ENCODE measurements around the gene NRP1. TPM values are rescaled to one million over a fixed set of nuclear protein-coding genes. Genes with fewer than 3 reads are reported as not detected.

The NRP1 gene
- total and polyA plus RNA-seq, 12 donors = 45.3 to 229 (median 157) TPM

DNA sequence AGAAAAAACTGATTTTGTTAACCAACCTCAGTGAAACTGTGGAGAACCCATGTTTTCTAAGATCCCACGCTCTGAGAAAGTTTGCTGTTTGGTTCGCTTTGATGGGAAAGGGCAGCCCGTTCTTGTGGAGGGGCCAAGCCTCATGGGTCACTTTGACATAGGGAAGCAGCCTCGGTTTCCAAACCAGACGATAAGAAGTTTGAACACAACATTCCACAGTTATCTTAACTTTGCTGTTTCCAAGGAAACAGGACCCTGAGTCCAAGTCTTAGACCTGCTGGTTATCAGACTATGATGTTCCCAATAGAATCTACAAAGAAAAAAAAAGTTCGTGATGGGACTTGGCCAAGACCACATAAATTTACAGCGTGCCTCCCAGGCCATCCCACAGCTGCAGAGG lies 182.3 kb downstream of the NRP1 start:
- 53 to 64% methylated on average over 7 of the region's 7 CpGs for WGBS, 2 donors
- peak; percentile 32 to 68 for DNase-seq
- ATAC-seq = peak; percentile 41 to 83 (median 74)
- Histone ChIP-seq H3K27me3 (no peaks in the 10 kb centered on the region), H3K9me3 (peaks cover 0 to 5% (median 0%) of the 10 kb centered on the region in 11 donors), H3K27ac (peak overlapping the region; percentile 19 to 85 (median 75)), H3K4me3 (no peak overlapping the region), H3K36me3 (no peaks in the 10 kb centered on the region), H3K4me1 (peaks cover 2 to 59% (median 18%) of the 10 kb centered on the region in 9 donors)
- intact Hi-C loops (cut with DNase I) = loop anchor here in 4 of 10 donors (5.0 to 10.0 kb wide), 3 partner anchors 40 to 357 kb away; no protein-coding TSS in a partner anchor
- TF ChIP-seq, protein P1, sequence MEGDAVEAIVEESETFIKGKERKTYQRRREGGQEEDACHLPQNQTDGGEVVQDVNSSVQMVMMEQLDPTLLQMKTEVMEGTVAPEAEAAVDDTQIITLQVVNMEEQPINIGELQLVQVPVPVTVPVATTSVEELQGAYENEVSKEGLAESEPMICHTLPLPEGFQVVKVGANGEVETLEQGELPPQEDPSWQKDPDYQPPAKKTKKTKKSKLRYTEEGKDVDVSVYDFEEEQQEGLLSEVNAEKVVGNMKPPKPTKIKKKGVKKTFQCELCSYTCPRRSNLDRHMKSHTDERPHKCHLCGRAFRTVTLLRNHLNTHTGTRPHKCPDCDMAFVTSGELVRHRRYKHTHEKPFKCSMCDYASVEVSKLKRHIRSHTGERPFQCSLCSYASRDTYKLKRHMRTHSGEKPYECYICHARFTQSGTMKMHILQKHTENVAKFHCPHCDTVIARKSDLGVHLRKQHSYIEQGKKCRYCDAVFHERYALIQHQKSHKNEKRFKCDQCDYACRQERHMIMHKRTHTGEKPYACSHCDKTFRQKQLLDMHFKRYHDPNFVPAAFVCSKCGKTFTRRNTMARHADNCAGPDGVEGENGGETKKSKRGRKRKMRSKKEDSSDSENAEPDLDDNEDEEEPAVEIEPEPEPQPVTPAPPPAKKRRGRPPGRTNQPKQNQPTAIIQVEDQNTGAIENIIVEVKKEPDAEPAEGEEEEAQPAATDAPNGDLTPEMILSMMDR (IDR thresholded peaks at IDR 0.05) = no peak

DNA sequence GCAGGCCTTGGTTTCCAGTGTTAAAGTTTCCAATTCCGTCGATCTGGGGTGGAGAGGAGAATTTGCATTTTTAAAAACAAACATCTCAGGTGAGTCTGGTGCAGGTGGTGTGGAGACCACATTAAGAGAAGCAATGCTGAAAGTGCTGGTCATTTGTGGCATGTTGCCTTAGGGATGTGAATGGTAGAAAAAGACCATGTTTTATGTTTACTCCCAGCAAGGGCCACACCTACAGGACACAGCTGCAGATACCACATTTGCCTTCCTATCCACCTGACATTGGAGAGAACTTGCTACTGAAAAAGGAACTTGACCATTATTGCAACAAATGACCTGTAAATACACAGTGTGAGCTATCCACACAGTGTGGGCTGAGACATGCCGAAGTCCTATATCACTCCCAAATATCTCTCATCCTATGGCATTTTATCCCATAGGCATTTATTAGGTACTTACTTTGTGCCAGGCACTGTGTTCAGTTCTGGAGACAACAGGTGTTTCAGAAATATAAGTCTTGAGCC lies 183.1 kb downstream of the NRP1 start:
- H3K36me3 ChIP-seq = no peaks in the 10 kb centered on the region
- DNase-seq = no peak
- TF ChIP-seq, protein P1 (IDR thresholded peaks at IDR 0.05) = no peak
- H3K9me3 ChIP-seq = peaks cover 0 to 5% (median 0%) of the 10 kb centered on the region in 11 donors
- peaks cover 0 to 57% (median 18%) of the 10 kb centered on the region in 9 donors for H3K4me1 ChIP-seq
- intact Hi-C loops (cut with DNase I) = loop anchor here in 4 of 10 donors (5.0 to 10.0 kb wide), 3 partner anchors 39 to 357 kb away; no protein-coding TSS in a partner anchor
- no peaks in the 10 kb centered on the region for H3K27me3 ChIP-seq
- H3K27ac ChIP-seq = peak overlapping the region; percentile 43 to 85 (median 75)
- 92 to 95% methylated on average over 3 of the region's 3 CpGs for WGBS, 2 donors
- H3K4me3 ChIP-seq = no peak overlapping the region
- no peak for ATAC-seq

DNA sequence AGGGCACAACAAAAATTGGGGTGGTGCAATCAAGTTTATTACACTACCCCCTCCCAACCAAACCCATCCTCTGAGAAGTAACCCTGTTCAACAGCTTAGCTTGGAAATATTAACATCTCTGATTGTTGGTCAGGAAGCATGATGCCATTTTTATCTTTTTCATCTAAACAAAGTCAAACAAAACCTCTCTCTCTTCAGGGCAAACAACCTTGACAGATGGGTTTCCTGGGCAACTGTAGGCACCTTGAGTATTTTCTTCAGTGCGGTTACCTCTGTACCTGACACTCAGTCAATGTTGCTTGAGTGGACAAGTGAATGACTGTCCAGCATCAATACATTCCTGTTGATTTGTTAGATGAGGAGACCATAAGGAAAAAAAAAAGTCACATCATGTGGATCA lies 183.6 kb downstream of the NRP1 start:
- intact Hi-C loops (cut with DNase I) = loop anchor here in 4 of 10 donors (5.0 to 10.0 kb wide), 3 partner anchors 39 to 356 kb away; no protein-coding TSS in a partner anchor
- ATAC-seq (no peak), DNase-seq (no peak)
- peak overlapping the region; percentile 43 to 85 (median 75) for H3K27ac ChIP-seq
- H3K27me3 ChIP-seq = no peaks in the 10 kb centered on the region
- peaks cover 0 to 57% (median 18%) of the 10 kb centered on the region in 9 donors for H3K4me1 ChIP-seq
- H3K9me3 ChIP-seq = peaks cover 0 to 5% (median 0%) of the 10 kb centered on the region in 11 donors
- H3K4me3 ChIP-seq = no peak overlapping the region
- TF ChIP-seq, protein P1 (IDR thresholded peaks at IDR 0.05) = no peak
- WGBS, 2 donors = 98% methylated on average over 1 of the region's 1 CpG
- H3K36me3 ChIP-seq = no peaks in the 10 kb centered on the region

DNA sequence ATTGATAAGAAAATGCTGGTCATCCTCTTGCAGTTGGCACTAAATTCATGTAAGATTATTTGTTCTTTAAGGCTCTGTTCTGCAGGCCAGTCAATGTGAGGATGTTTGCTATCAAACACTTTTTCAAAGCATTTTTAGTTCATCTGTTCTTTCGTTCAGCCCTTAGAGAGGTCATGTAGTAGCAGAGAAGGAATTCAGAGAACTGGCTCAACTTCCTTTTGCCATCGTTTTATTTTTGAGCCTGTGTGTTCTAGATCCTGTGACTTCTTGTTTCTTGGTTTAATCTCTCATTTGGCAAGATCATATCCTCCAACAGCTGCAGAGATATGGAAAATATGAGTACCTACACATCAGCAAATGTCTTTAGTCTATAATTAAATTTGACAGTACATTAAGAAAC lies 184.3 kb downstream of the NRP1 start:
- peak in 4 of 8 donors; percentile 34 to 44 (median 38) for ATAC-seq

More for the DNA sequence above, 184.3 kb downstream of the NRP1 start:
- Histone ChIP-seq H3K36me3 (no peaks in the 10 kb centered on the region), H3K4me3 (no peak overlapping the region), H3K27ac (peak overlapping the region; percentile 43 to 85 (median 75)), H3K27me3 (no peaks in the 10 kb centered on the region), H3K9me3 (peaks cover 0 to 5% (median 0%) of the 10 kb centered on the region in 11 donors), H3K4me1 (peaks cover 0 to 52% (median 18%) of the 10 kb centered on the region in 9 donors)
- TF ChIP-seq, protein P1 (IDR thresholded peaks at IDR 0.05) = no peak
- 49 to 53% methylated on average over 2 of the region's 2 CpGs for WGBS, 2 donors
- no peak for DNase-seq
- intact Hi-C loops (cut with DNase I) = loop anchor here in 4 of 10 donors (5.0 to 10.0 kb wide), 3 partner anchors 38 to 355 kb away; no protein-coding TSS in a partner anchor
